Esophagus squamous epithelium (tissue), 4 donors: ENCODE measurements around the gene CPPED1.

Experiments
- POLR2A ChIP-seq, 4 donors: fragments of 450-650 bp; IDR thresholded peaks; one replicate each; pipeline ENCODE4 v1.6.1; 2017; ENCODE audit warnings: antibody characterized with exemption in 4 of 4, mild to moderate bottlenecking in 4 of 4, moderate library complexity in 3 of 4
- TF ChIP-seq, protein P1 (sequence below), 6 experiments: fragments of 450-650 bp in 4 of 6; fragments of 200-600 bp in 2 of 6; sonication (generic) in 2 of 6; IDR thresholded peaks; one replicate each; pipeline ENCODE4 v1.5.1; 2016 to 2019; ENCODE audit warnings: antibody characterized with exemption in 6 of 6, mild to moderate bottlenecking in 4 of 6, moderate library complexity in 4 of 6

DNA sequence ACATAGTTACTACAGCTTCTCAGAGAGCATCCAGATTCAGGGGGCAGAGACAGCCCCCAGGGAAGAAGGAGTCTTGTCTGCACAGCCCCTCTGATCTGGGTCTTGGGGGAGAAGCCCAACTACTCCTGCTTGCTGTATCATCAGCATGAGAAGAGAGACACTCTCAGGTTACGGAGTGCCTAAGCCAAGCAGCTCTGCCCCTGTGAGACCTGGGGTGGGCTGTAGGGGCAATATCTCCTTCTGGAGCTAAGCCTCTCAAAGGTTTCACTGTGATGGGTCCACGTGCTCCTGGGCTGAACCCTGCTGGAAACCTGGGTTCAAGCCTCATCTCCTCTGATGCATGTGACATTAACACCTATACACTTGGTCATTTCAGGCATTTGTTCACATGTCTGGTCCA lies 123.2 kb downstream of the CPPED1 start:
- TF ChIP-seq POLR2A (IDR thresholded peaks at IDR 0.05) = no peak
- TF ChIP-seq, protein P1, sequence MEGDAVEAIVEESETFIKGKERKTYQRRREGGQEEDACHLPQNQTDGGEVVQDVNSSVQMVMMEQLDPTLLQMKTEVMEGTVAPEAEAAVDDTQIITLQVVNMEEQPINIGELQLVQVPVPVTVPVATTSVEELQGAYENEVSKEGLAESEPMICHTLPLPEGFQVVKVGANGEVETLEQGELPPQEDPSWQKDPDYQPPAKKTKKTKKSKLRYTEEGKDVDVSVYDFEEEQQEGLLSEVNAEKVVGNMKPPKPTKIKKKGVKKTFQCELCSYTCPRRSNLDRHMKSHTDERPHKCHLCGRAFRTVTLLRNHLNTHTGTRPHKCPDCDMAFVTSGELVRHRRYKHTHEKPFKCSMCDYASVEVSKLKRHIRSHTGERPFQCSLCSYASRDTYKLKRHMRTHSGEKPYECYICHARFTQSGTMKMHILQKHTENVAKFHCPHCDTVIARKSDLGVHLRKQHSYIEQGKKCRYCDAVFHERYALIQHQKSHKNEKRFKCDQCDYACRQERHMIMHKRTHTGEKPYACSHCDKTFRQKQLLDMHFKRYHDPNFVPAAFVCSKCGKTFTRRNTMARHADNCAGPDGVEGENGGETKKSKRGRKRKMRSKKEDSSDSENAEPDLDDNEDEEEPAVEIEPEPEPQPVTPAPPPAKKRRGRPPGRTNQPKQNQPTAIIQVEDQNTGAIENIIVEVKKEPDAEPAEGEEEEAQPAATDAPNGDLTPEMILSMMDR (IDR thresholded peaks at IDR 0.05) = no peak
